K562 (cell line): ENCODE results near the gene PCYT1A. TPM values are rescaled to one million over a fixed set of nuclear protein-coding genes. Genes with fewer than 3 reads are reported as not detected.
A peak's percentile ranks its signal among the peaks of the same experiment; 100 is the strongest.

Experiments used
- ATAC-seq: fragments of 200-7000 bp; cut with Tn5 transposase; 3 replicates; pipeline ENCODE4 v1.9.1; 2020; ENCODE audit warnings: moderate library complexity
- BruUV-seq: library from RNA; stranded (reverse); fragments of 400-500 nt; replicated peaks from 2 replicates; lab custom pipeline; 2021; lab: Mats Ljungman, UMichigan
- CTCF ChIA-PET: fragments of 300-600 bp; formaldehyde crosslinking; extraction: SDS; loops from one replicate; lab custom pipeline; 2021; ENCODE audit warnings: low intra/inter-chr PET ratio; lab: Yijun Ruan, JAX
- POLR2A ChIA-PET: fragments of 300-600, 350-650 bp; sonication (Branson Sonifier 250); formaldehyde crosslinking; extraction: SDS; loops from one replicate; lab custom pipeline; 2021; ENCODE audit warnings: antibody characterized with exemption, inconsistent platforms; lab: Yijun Ruan, JAX
- DNase-seq, 4 experiments: peaks; one replicate each; pipeline versions ENCODE4 v3.0.0 to v3.0.0-alpha.2; 2011 to 2018; ENCODE audit warnings: low spot score in 3 of 4, mixed read lengths in 3 of 4; ENCODE audit errors: extremely low read depth in 1 of 4
- FAIRE-seq: peaks from 2 replicates; lab custom pipeline; 2011; peaks lifted over from hg19 to GRCh38; lab: Jason Lieb, UNC
- H2AFZ ChIP-seq: 2 replicates; pipeline ENCODE4 v1.6.0; 2011; ENCODE audit warnings: low read depth, low read length, control low read depth, inconsistent platforms
- H3K27ac ChIP-seq: fragments of 200-600 bp; 3 replicates; pipeline ENCODE4 v1.8.0; 2011; ENCODE audit warnings: low read depth, mild to moderate bottlenecking, control low read depth, inconsistent platforms, low read length, moderate library complexity, mixed read lengths; ENCODE audit errors: extremely low read depth
- H3K27me3 ChIP-seq, 2 experiments: fragments of 300-600 bp in 1 of 2; 2 replicates in 1 of 2; 3 replicates in 1 of 2; pipeline versions ENCODE4 v1.6.0 to v1.8.0; 2011; ENCODE audit warnings: inconsistent platforms in 2 of 2, low read length in 2 of 2, mild to moderate bottlenecking in 1 of 2, mixed read lengths in 1 of 2, moderate library complexity in 1 of 2; ENCODE audit not compliant: control insufficient read depth in 2 of 2, insufficient read depth in 2 of 2
- H3K36me3 ChIP-seq: fragments of 300-600 bp; 3 replicates; pipeline ENCODE4 v1.8.0; 2011; ENCODE audit warnings: mild to moderate bottlenecking, low read length, inconsistent platforms; ENCODE audit not compliant: control insufficient read depth, insufficient read depth
- H3K4me1 ChIP-seq, 2 experiments: fragments of 200-600 bp in 1 of 2; replicated peaks in 1 of 2; 2 replicates in 1 of 2; 3 replicates in 1 of 2; pipeline versions ENCODE4 v1.5.1 to v1.8.0; 2011; ENCODE audit warnings: inconsistent platforms in 2 of 2, low read length in 2 of 2, mild to moderate bottlenecking in 1 of 2, mixed read lengths in 1 of 2, moderate library complexity in 1 of 2; ENCODE audit not compliant: control insufficient read depth in 2 of 2, insufficient read depth in 2 of 2
- H3K4me2 ChIP-seq: 2 replicates; pipeline ENCODE4 v1.6.1; 2011; ENCODE audit warnings: low read length, control low read depth, inconsistent platforms, mixed read lengths; ENCODE audit not compliant: insufficient read depth
- H3K4me3 ChIP-seq: fragments of 200-600 bp; sonication (generic), shearing (Covaris generic); 2 replicates; pipeline ENCODE4 v1.5.1; 2016; ENCODE audit warnings: control low read depth, inconsistent platforms
- H3K79me2 ChIP-seq: fragments of 200-600 bp; 3 replicates; pipeline ENCODE4 v1.8.0; 2011; ENCODE audit warnings: low read length, inconsistent platforms; ENCODE audit not compliant: control insufficient read depth, insufficient read depth
- H3K9ac ChIP-seq, 2 experiments: 2 replicates each; pipeline versions ENCODE4 v1.6.0 to v1.6.1; 2011; ENCODE audit warnings: low read depth in 2 of 2, low read length in 2 of 2, control low read depth in 1 of 2, inconsistent platforms in 1 of 2, mild to moderate bottlenecking in 1 of 2, mixed read lengths in 1 of 2; ENCODE audit not compliant: insufficient read depth in 1 of 2
- H3K9me1 ChIP-seq: one replicate; pipeline ENCODE4 v1.6.0; 2011; ENCODE audit warnings: inconsistent platforms, mild to moderate bottlenecking, low read length, moderate library complexity; ENCODE audit not compliant: control insufficient read depth, insufficient read depth
- H3K9me3 ChIP-seq: replicated peaks from 2 replicates; pipeline ENCODE4 v1.5.1; 2011; ENCODE audit warnings: low read depth, low read length, inconsistent platforms; ENCODE audit not compliant: control insufficient read depth, insufficient read depth
- H4K20me1 ChIP-seq: replicated peaks from 2 replicates; pipeline ENCODE4 v1.6.1; 2011; ENCODE audit warnings: low read length, inconsistent platforms, mixed read lengths; ENCODE audit not compliant: control insufficient read depth, insufficient read depth
- ATF6 ChIP-seq: sonication (generic); formaldehyde crosslinking; IDR thresholded peaks from 2 replicates; pipeline ENCODE4 v1.4.0; 2020; ENCODE audit warnings: mild to moderate bottlenecking, missing genetic modification reagents
- ILF3 ChIP-seq: fragments of 450-650 bp; IDR thresholded peaks from 2 replicates; pipeline ENCODE4 v1.6.1; 2018; ENCODE audit warnings: antibody characterized with exemption, mild to moderate bottlenecking, moderate library complexity, borderline replicate concordance
- MAFG ChIP-seq: fragments of 450-650 bp; conservative IDR thresholded peaks from 2 replicates; pipeline ENCODE4 v1.6.1; 2016; ENCODE audit warnings: missing genetic modification characterization, missing compliant biosample characterization
- RNF219 ChIP-seq: fragments of 250-450 bp; sonication (Bioruptor Pico); IDR thresholded peaks from 2 replicates; pipeline ENCODE4 v1.5.0; 2022; ENCODE audit warnings: mild to moderate bottlenecking
- SRSF9 ChIP-seq: fragments of 200-400 bp; formaldehyde crosslinking; IDR thresholded peaks from 2 replicates; pipeline ENCODE4 v1.6.1; 2017; ENCODE audit warnings: low read depth, low read length, borderline replicate concordance
- ZKSCAN1 ChIP-seq: fragments of 150-350 bp; IDR thresholded peaks from 2 replicates; pipeline ENCODE4 v1.6.1; 2016; ENCODE audit warnings: low read depth, low read length
- ZNF561 ChIP-seq: fragments of 450-650 bp; formaldehyde crosslinking; conservative IDR thresholded peaks from 2 replicates; pipeline ENCODE4 v1.4.0; 2020; ENCODE audit warnings: mild to moderate bottlenecking, moderate library complexity
- WGBS: fragments of 100-300 bp; shearing (Covaris generic); methylation state at CpG from one replicate; pipeline ENCODE4 v1.1.6; 2016; ENCODE audit warnings: low coverage, mixed read lengths; ENCODE audit not compliant: insufficient coverage; ENCODE audit errors: missing lambda C conversion rate; 5-methylcytosine and 5-hydroxymethylcytosine counted together
- in situ Hi-C: fragments of 300-500 bp; cut with MboI; formaldehyde crosslinking; loops from 4 replicates; pipeline ENCODE4 v1.15.0; 2018; ENCODE audit warnings: inconsistent platforms, mixed read lengths
- intact Hi-C: fragments of 100-400 bp; cut with micrococcal nuclease; formaldehyde crosslinking; loops from 2 replicates; pipeline ENCODE4 v1.14.2; 2022
- polyA plus RNA-seq, 8 experiments: library from polyadenylated mRNA; depleted of rRNA in 4 of 8; stranded (reverse) in 5 of 8; unstranded in 3 of 8; fragments of >200 nt; fragmentation: Nextera tagmentation in 2 of 8; fragmentation: Illumina TruSeq in 1 of 8; extraction: Ambion mirVana in 2 of 8; extraction: Trizol in 1 of 8; gene quantifications; 2 replicates each; pipeline versions ENCODE4 v1.2.1 to v1.2.3, GENCODE V29; 2011 to 2014; ENCODE audit warnings: inconsistent platforms in 1 of 8, missing spikeins in 1 of 8
- total RNA-seq, 7 experiments: library from RNA; depleted of rRNA in 6 of 7; stranded (reverse); fragments of >200 nt in 6 of 7; fragmentation: Illumina TruSeq in 2 of 7; extraction: Trizol in 2 of 7; gene quantifications; 2 replicates each; pipeline versions ENCODE4 v1.2.1 to v1.2.3, GENCODE V29; 2011 to 2021; ENCODE audit warnings: low replicate concordance in 1 of 7

The PCYT1A gene
- total and polyA plus RNA-seq, 9 of the 15 experiments (the other 6 are each of a cell fraction or from before 2014, with no cell fraction given): 13.4 to 62.8 (median 49.4) TPM

- TF ChIP-seq ZKSCAN1: 0 out of 2 replicates have a peak, but pooled peaks have one; percentile 27
- TF ChIP-seq MAFG (tag): peak; percentile 94
- no peak for TF ChIP-seq SRSF9
- TF ChIP-seq ILF3: no peak
Measured at GRCh38 chr3:196268284-196269163, 19.0 kb downstream of the PCYT1A start (continued).

DNA sequence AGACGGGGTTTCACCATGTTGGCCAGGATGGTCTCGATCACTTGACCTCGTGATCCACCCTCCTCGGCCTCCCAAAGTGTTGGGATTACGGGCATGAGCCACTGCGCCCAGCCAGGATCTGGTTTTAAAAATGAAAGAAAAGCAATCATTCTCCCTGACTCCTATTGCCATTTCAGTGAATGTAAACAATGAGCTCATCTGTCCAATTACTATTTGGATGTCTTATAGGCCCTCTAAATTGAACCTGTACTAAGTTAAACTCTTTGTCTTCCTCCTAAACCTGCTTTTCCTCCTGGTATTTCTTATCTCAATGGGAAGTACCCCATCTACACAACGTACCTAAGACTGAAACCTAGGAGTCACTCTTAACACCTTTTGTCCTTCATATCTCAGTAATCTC is 23.7 kb downstream of the PCYT1A start:
- ChIA-PET CTCF (no interaction called here), POLR2A (interaction anchor here (0.5 to 1.0 kb wide), 2 partner anchors 12 to 248 kb away, joined by 3 to 6 read pairs; no protein-coding TSS in a partner anchor)
- Histone ChIP-seq H3K4me2 (no peak overlapping the region), H3K4me1 (peaks cover 6% of the 10 kb centered on the region in 2 experiments; a peak in 4 of 5 replicates), H3K9me1 (no peaks in the 10 kb centered on the region), H3K27ac (no peak overlapping the region), H4K20me1 (no peaks in the 10 kb centered on the region), H3K9me3 (no peaks in the 10 kb centered on the region), H3K4me3 (no peak overlapping the region), H3K27me3 (no peaks in the 10 kb centered on the region), H2AFZ (no peak overlapping the region), H3K9ac (no peak overlapping the region), H3K36me3 (peaks cover 40% of the 10 kb centered on the region; the same call in 2 of the 3 replicates), H3K79me2 (peaks cover 9% of the 10 kb centered on the region)
- TF ChIP-seq RNF219 (CRISPR knock-in tag): no peak
- no peak for TF ChIP-seq ZNF561
- no peak for TF ChIP-seq ATF6 (CRISPR knock-in tag)
- intact Hi-C loops (no loop called here), in situ Hi-C loops (no loop called here)
- WGBS: 84% methylated on average over 7 of the region's 7 CpGs
- DNase-seq (no peak), FAIRE-seq (no peak), ATAC-seq (no peak)
- no TSS peak for BruUV-seq
